Mesothelial cell of epicardium (in vitro differentiated cells): Measurements from ENCODE around the gene CALN1. TPM values are rescaled to one million over a fixed set of nuclear protein-coding genes. Genes with fewer than 3 reads are reported as not detected.

Source experiments
- DNase-seq, 2 experiments: peaks; one replicate each; pipeline ENCODE4 v3.0.0; 2021; ENCODE audit warnings: low spot score in 2 of 2; ENCODE audit not compliant: unreplicated experiment in 2 of 2
- H3K27ac Mint-ChIP-seq: 2 replicates; pipeline ENCODE4 v1.8.0; 2021; ENCODE audit warnings: mixed read lengths
- H3K27me3 Mint-ChIP-seq: 2 replicates; pipeline ENCODE4 v1.8.0; 2021; ENCODE audit warnings: low read depth, mixed read lengths
- H3K36me3 Mint-ChIP-seq: 2 replicates; pipeline ENCODE4 v1.8.0; 2021; ENCODE audit warnings: mixed read lengths
- H3K4me1 Mint-ChIP-seq: 2 replicates; pipeline ENCODE4 v1.8.0; 2021; ENCODE audit warnings: mixed read lengths
- H3K4me3 Mint-ChIP-seq: 2 replicates; pipeline ENCODE4 v1.8.0; 2021; ENCODE audit warnings: mild to moderate bottlenecking, moderate library complexity, mixed read lengths
- H3K9me3 Mint-ChIP-seq: 2 replicates; pipeline ENCODE4 v1.8.0; 2021; ENCODE audit warnings: mixed read lengths
- total RNA-seq: library from RNA; stranded (reverse); gene quantifications from 3 replicates; pipeline ENCODE4 v1.2.1, GENCODE V29; 2021
- TF ChIP-seq, protein P1 (sequence below): fragments of 200-600 bp; sonication (generic); IDR thresholded peaks from one replicate; pipeline ENCODE4 v1.5.0; 2021; ENCODE audit warnings: antibody characterized with exemption; ENCODE audit not compliant: unreplicated experiment

The CALN1 gene
- total RNA-seq, 1 donor from 2014 or later = 1.1 TPM

DNA sequence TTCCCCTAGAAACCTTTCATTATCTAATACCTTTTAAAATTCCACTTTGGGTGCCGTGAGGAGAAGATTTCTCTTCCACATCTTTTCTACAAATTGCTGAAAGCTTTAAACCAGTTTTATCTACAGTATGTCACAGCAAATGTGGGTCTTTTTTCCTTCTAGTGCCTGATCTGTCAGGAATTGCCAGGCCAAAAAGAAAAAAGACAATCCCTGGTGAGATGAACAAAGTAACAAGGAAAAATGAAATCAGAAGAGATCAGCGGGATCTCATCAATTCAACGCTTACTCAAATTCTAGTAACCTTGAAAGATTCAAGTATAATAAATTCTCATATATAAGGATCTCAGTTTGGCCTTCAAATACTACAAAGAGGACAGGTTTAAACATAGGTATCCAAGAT is 449.5 kb downstream of the CALN1 start:
- Mint-ChIP-seq H3K4me3 (no peak overlapping the region), H3K27ac (no peak overlapping the region), H3K4me1 (no peaks in the 10 kb centered on the region), H3K27me3 (peaks cover 56% of the 10 kb centered on the region), H3K36me3 (no peaks in the 10 kb centered on the region), H3K9me3 (no peaks in the 10 kb centered on the region)
- TF ChIP-seq, protein P1, sequence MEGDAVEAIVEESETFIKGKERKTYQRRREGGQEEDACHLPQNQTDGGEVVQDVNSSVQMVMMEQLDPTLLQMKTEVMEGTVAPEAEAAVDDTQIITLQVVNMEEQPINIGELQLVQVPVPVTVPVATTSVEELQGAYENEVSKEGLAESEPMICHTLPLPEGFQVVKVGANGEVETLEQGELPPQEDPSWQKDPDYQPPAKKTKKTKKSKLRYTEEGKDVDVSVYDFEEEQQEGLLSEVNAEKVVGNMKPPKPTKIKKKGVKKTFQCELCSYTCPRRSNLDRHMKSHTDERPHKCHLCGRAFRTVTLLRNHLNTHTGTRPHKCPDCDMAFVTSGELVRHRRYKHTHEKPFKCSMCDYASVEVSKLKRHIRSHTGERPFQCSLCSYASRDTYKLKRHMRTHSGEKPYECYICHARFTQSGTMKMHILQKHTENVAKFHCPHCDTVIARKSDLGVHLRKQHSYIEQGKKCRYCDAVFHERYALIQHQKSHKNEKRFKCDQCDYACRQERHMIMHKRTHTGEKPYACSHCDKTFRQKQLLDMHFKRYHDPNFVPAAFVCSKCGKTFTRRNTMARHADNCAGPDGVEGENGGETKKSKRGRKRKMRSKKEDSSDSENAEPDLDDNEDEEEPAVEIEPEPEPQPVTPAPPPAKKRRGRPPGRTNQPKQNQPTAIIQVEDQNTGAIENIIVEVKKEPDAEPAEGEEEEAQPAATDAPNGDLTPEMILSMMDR = no peak
- no peak for DNase-seq

DNA sequence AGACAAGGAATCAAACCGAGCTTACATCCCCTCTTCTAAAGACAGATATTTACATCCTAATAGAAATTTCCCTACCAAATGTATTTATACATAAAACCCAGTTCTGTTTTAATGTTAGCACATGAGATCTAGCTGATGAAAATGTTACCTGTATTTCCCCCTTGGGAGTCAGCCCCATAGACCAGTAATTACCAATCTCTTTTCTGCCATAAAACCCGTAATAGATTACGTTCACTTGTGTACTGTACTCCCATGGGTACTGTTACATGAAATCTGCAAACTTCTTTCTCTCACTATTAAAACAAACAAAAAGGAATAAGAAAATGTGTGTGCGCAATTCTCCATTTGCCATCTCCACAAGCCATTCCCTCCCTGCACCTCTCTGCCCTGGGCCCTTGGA is 450.9 kb downstream of the CALN1 start:
- Mint-ChIP-seq H3K27me3 (peaks cover 51% of the 10 kb centered on the region), H3K4me3 (no peak overlapping the region), H3K4me1 (no peaks in the 10 kb centered on the region), H3K36me3 (no peaks in the 10 kb centered on the region), H3K27ac (no peak overlapping the region), H3K9me3 (no peaks in the 10 kb centered on the region)
- TF ChIP-seq, protein P1 = no peak
- no peak for DNase-seq

DNA sequence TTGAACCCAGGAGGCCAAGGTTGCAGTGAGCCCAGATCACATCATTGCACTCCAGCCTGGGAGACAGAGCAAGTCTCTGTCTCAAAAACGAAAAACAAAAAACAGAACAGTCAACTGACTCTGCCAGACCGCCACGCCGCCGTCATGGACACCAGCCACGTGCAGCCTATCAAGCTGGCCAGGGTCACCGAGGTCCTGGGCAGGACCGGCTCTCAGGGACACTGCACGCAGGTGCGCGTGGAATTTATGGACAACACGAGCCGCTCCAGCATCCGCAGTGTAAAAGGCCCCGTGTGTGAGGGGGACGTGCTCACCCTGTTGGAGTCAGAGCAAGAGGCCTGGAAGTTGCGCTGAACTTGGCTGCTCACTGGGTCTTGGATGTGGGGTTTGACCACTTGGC is 470.0 kb downstream of the CALN1 start:
- Mint-ChIP-seq H3K36me3 (no peaks in the 10 kb centered on the region), H3K4me3 (no peak overlapping the region), H3K27ac (no peak overlapping the region), H3K4me1 (no peaks in the 10 kb centered on the region), H3K27me3 (peaks cover 5% of the 10 kb centered on the region), H3K9me3 (no peaks in the 10 kb centered on the region)
- no peak for DNase-seq
- TF ChIP-seq, protein P1 = no peak

DNA sequence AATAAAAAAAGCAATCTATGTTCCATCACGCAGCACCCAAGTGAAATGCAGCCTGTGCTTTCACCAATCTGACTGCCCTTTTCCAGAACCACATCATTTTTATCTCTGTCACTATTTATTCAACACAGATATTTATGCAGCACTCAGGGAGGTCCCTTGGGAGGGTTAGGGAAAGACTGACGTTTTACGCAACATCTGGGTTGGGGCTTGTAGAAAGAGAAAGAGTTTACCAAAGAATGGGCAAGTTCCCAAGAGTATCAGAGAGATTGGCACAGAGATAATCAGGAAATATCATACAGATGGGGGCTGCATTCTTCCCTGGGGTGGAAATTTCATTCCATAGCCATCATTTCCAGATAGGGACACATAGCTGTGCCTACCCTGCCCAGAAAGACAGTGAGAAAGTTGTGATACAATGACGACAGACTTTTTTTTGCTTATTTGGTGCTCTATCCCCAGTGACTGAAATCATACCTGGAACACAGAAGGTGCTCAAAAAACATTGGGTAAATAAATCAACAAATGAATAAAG is 474.2 kb downstream of the CALN1 start:
- H3K9me3 Mint-ChIP-seq = no peaks in the 10 kb centered on the region
- no peak overlapping the region for H3K27ac Mint-ChIP-seq
- no peak overlapping the region for H3K4me3 Mint-ChIP-seq
- TF ChIP-seq, protein P1 = no peak
- no peaks in the 10 kb centered on the region for H3K4me1 Mint-ChIP-seq
- H3K36me3 Mint-ChIP-seq = no peaks in the 10 kb centered on the region
- H3K27me3 Mint-ChIP-seq = peaks cover 8% of the 10 kb centered on the region
- no peak for DNase-seq

DNA sequence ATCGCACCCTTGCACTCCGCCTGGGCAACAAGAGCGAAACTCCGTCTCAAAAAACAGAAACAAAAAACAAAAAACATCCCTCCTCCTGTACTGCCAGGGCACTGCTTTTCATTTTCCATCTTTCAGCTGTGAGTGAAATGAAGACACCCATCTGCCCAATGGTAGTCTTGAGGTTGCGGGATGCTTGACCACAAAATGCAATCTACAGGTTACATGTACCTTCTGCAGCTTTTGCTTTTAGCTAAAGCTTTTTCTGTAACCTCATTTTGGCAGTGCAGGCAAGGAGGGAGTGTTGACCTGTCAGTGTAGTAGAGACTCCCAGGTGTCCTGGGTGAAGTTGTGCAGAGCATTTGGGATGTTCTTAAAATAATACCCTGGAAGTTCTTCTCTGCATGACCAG is 476.5 kb downstream of the CALN1 start:
- Mint-ChIP-seq H3K27ac (no peak overlapping the region), H3K4me3 (no peak overlapping the region), H3K9me3 (no peaks in the 10 kb centered on the region), H3K36me3 (no peaks in the 10 kb centered on the region), H3K4me1 (no peaks in the 10 kb centered on the region), H3K27me3 (peaks cover 9% of the 10 kb centered on the region)
- DNase-seq = no peak
- TF ChIP-seq, protein P1 = no peak

DNA sequence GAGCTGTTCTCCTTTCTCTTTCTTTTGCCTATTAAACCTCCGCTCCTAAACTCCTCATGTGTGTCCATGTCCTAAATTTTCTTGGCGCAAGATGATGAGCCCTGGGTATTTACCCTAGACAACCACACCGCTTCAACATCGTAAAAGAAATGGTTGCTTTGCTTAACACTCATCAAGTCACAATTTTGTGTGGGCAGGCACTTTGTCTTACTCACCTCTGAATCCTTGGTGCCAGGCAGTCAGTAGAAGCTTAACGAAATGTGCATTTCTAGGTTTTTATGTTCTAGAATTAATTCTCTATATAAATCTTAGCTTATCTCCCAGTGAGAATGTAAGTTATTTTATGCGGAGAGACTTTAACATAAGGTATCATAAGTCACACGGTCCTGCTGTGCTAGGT is 478.7 kb downstream of the CALN1 start:
- Mint-ChIP-seq H3K27me3 (peaks cover 9% of the 10 kb centered on the region), H3K4me3 (no peak overlapping the region), H3K36me3 (no peaks in the 10 kb centered on the region), H3K9me3 (no peaks in the 10 kb centered on the region), H3K4me1 (no peaks in the 10 kb centered on the region), H3K27ac (no peak overlapping the region)
- DNase-seq = no peak
- TF ChIP-seq, protein P1 = no peak
